NOMO-1 (cell line): ENCODE measurements around the gene IQGAP2.
A peak's percentile ranks its signal among the peaks of the same experiment; 100 is the strongest.

Experiments used
- DNase-seq, 2 experiments: peaks; one replicate each; lab custom pipeline; 2025; ENCODE audit not compliant: unreplicated experiment in 2 of 2; lab: John Stamatoyannopoulos, UW

IQGAP2 gene

DNA sequence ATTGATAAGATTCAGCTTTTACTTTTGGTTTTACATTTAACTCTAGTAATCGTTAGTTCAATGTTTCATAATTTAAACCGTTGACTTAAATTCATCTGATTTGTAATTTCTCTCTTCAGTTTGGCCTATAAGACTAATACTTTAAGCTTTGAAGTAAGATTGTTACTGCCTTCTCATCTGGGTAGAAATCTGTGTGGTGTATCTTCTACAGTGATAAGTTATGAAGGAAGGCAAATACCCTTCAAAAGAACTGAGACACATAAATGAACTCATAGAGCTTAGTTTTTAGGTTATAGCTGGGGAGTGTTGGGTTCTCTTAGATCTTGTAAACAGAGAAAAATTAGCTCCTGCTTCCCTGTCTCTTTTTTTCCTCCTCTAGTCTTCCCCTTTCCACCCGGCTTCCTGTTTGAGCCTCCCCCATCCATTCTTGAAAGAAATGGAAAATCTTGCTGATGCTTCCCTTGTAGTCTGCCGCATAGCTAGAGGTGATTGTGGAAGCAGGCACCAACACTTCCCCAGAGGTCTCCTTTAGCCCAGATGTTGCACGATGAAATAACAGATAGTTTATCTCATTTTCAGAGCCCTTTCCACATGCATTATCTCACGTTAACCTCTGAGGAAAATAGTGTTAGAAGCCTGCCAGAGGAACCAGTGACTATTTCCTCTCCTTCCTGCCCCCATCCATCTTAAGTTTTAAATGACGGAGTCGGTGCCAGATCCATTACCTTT, 222.2 kb downstream of the IQGAP2 start:
- DNase-seq = no peak

DNA sequence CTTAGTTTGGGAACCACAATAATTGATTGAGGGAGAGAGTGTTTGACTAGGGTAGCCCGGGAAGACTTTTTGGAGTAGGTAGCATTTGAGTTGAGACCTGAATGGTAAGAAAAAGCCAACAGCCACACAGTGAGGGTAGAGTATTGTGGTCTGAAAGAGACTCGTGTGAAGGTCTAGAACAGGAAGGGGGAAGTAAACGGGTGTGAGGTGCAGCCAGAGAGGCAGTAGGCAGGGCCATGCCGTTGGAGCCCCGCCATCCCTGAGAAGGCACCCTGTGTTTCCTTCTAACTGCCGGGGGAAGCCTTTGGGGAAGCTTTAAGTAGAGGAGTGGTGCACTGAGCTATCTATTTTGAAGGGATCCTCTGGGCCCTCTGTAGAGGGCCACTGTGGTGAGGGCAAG, 223.7 kb downstream of the IQGAP2 start:
- DNase-seq = no peak

DNA sequence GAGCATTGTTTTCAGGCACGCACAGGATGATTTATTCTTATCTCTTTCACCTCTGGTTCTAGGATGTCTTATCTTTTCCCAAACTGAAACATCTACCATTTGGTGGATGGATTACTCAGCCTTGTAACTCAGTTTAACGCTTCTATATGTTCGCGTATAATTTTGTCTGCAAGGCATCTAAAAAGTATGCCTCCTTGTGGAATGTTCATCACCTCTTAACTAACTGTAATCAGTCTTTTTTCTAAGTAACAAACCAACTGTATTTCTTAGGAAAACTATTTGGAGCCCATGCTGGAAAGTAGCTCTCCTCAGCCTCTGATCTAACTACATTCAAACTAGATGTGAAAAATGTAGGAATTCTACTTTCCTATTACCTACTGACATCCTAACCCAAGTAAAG, 231.6 kb downstream of the IQGAP2 start:
- DNase-seq = no peak

DNA sequence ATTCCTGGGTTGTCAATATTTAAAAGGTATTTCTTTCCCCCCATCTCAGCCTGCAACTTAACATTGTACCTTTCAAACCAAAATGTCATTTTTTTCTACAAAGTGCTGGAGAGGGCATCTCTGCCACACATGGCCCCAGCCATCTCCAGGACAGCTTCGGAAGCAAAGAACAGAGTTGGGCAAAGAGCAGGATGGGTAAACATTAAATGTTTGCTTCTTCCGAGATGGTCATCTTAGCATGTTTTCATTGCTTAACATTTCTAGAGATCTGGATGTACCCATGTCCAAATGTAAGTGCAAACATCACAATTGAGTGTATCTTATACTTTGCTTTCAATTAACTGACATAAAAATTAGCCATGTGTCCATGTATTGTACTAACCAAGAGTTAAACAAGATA, 234.4 kb downstream of the IQGAP2 start:
- DNase-seq = no peak

DNA sequence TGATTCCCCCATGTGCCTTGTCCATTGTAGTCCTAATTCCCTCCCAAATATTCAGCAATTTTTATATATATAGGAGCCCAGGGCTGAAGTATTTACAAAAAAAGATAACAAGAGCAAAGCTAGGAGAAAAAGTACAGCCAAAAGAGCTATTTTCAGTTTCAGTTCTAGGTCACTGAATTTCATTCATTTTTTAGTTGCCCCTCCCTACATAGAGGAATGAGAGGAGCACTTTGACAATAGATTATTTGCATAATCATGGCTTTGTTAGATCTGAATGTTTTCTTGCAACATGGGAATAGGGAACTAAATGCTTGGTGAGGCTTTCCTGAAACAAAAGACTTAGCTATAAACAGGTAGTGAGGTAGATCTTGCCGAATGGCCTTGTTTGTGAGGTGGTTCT, 235.4 kb downstream of the IQGAP2 start:
- peak; percentile 19 to 34 for DNase-seq

DNA sequence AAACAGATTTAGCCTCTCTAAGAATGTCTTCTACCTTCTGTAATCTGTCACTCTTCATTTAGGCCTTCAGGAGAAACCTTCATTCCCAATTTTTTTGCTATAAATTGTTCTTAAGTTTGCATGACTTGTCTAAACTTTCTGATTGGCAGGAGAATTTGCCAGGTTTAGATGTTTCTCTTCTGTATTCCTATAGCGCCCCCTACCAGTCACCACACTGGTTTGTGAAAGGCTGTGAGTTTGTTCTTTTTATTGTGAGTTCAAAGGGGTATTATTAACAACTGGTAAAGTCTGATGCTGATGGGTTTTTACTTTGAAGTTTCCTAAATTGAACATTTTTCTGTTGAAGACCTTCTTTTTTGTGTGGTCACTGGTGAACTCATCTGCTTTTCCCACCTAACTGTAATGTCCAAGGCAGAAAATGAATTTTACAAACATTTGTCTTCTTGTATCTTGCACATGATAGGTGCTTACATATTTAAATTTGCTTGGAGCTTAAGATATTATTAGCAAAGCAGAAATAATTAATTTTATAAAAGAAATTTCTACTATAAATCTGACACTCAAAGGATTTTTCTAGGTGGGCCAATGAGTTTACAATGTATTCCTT, 238.5 kb downstream of the IQGAP2 start:
- peak; percentile 8 to 51 for DNase-seq

DNA sequence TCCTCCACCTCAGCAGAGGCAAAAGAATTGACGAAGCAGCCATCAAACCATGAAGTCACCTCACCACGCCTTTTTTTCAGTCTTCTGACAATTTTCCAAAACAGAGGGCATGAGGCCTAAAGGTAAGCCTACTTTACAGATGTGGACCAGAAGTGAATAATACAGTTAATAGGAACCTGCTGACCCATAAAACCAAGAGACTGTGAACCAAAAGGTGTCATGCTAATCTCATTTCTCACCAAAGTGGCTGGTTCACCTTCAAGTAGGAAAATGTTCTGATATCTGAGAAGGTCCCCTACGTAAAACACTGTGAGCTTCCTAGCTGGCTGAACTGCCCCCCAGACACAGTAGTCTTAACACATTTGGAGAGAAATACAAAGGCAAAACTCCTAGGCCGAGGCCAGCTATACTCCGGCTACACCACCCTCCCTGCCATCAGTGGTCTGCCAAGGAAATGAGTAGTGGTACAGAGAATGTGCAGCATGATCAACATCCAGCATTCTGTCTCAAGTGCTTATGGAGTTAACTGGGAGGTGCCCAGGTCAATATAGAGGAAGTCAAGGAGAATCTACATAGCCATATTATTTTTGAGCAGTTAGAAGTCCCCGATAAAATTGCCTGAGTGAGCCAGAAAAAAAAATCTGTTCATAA, 239.4 kb downstream of the IQGAP2 start:
- no peak for DNase-seq

DNA sequence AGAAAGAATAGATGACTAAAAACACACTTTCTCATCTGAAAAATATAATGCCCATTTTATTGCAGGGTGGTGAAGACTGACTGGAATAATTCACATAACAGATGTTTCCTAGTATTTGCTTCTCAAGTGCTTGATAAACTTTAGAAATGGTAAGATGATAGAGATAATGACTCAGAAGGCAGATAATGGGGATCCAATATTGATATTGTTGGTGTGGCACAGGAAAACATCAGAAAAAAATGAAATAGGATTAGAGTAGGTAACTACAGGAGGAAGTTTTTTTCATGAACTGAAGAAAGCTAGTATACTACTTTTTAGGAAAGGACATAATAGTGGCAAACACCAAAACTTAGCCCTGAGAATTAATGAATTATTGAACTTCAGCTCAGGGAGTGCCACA, 240.3 kb downstream of the IQGAP2 start:
- DNase-seq = no peak

DNA sequence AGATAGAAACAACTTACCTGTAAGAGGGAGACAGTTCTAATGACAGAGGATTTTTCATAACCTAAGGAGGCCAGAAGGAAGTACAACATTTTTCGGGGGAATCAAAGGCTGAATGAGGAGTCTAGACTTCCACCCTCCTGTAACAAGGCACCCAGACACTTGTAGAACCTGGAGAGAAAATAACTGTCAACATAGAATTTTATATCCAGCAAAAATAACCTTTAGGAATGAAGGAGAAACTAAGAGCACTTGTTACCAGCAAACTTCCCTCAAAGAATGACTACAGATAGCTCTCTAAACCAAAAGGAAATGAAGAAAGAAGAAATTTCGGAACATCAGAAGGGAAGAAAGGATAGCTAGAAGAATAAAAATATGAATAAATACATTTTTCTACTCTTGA, 246.1 kb downstream of the IQGAP2 start:
- no peak for DNase-seq

DNA sequence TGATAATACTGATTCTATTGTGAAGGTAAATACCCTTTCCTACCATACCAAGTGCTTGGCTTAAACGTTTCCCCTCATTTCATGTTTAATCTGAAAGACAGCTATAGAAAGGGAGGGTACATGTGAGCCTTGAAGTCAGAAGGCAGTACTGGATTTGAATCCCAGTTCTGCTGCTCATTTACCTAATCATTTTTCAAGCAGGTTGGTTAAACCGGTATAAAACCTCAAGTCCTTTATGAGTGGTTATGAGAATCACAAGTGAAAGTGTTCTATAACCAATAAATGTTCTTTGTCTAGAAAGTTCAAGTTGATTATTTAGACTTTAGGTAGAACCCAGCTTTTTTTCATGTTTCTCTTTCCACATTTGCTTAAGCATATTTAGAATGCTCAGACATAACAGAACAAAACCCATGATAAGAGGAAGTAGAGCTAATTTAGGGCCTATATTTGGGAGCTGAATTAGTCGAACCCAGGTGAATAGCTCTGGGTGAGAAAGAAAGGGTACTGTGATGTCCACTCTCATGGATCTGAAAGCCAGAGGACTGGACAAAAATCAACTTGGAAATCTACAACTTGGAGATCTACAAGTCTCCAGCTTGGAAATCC, 249.8 kb downstream of the IQGAP2 start:
- DNase-seq = no peak

DNA sequence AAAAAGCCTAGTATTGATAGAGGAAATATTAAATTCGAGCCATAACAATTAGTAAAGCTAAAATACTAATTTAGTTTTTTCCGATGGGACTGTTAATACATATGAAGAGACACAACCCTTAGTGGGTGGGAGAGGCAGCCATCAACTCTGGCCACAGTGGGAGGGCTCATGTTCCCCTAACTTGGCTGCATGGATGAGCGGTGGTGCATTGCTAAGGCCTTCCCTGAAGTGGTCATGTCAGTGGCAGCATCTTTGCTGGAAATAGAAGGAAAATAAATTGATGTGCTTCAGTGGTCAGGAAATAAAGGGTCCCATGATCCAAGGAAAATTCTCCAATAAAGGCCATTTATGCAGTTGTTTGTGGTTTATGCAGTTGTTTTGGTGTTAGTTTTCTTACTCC, 254.0 kb downstream of the IQGAP2 start:
- no peak for DNase-seq

DNA sequence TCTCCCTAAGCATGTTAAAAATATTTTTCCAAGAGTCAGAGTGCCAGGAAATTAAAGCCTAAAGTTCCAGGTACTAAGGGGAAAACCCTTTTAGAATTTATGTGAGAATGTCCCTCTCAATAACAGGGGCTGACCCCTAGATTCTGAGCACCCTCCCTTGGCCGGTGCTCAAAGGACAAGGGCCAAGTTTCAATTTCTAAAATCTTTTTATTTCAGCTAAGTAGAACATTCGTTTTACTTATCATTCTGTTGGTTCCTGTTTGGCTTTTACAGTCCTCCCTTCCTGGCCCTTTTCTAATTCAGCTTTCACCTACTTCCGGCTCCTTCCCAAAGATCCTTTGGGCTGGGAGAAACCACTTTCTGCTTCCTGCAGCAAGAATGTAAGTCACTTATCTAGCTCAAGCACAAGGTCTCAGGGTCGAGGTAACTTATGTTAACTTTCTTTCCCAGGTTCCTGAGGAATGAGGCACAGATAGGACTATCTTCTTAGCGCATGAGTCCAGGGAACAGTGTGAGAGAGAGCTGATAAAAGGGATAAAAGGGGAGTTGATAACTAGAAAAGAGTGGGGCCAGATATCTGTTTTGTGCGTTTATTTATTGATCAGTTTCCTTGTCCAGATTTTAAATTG, 254.7 kb downstream of the IQGAP2 start:
- no peak for DNase-seq

DNA sequence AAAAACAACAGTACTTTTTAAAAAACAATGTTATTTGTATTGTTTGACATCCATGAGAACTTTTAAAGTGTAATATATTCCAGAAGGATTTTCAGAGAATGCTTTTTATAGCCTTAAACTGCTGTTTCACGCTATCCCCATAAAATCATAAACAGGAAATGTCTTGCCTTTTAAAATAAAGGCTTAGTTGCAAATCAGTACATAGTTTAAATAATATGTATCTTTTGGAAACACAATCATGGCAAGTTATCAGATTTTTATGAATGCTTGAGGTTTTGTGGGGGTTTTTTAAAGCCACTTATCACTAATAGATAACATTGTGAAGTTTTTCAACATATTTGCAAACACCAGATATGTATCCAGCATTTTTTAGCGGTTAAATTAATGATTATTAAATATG, 257.3 kb downstream of the IQGAP2 start:
- no peak for DNase-seq

DNA sequence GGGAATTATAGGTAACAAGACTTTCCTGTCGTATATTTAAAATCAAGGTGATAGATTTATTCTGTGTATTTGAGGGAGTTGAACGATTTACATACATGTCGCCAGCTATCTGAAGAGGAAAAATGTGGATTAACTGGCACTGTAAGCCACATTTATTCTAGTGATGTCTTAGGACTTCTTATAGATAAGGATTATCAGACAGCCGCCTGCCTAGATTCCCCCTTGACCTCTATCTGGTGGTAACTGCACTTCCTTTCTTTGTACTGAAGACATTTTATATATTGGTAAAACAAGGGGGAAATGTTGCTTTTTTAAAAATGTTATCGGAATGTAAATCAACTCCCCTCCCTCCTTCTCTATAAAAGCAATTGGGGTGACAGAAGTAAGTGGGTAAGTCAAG, 259.4 kb downstream of the IQGAP2 start:
- DNase-seq = no peak

DNA sequence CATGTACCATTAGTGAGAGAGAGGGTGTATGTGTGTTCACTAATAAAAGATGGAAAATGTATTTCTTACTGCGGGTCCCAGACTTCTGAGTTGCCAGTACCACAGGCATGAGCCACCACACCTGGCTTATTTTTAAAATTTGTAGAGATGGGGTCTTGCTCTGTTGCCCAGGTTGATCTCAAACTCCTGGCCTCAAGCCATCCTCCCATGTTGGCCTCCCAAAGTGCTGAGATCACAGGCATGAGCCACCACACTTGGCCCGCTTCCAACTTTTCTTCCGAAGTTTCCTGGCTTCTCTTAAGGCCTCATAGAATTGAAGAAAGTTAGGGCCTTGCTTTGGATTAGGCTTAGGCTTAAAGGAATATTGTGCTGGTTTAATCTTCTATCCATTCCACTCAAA, 260.5 kb downstream of the IQGAP2 start:
- no peak for DNase-seq

DNA sequence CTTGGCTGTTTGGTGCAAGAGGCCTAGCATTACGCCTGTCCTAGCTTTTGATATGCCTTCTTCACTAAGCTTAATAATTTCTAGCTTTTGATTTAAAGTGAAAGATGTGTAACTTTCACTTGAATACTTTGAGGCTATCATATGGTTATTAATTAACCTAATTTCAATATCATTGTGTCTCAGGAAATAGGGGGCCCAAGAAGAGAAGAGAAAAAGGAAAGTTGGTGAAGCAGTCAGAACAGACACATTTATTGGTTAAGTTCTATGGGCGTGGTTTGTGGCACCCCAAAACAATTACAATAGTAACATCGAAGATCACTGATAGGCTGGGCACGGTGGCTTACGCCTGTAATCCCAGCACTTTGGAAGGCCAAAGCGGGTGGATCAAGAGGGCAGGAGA, 261.0 kb downstream of the IQGAP2 start:
- no peak for DNase-seq

DNA sequence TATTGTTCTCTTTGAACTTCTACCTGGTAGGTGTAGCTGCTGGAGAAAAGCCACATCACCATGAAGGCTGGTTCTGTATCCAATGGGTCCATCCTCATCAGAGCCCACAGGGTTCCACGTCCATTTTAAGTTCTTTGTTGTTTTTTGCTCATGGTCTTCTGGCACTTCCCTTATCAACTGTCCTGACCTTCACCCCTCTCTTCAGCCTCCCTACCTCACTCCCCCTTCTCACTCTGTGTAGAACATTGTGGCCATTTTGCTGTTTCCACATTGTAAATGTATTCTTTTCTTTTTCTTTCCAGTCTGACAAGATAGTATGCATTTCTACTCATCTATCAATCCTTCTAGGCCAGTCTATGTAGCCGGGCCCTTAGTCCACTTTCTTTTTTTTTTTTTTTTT, 264.4 kb downstream of the IQGAP2 start:
- no peak for DNase-seq

DNA sequence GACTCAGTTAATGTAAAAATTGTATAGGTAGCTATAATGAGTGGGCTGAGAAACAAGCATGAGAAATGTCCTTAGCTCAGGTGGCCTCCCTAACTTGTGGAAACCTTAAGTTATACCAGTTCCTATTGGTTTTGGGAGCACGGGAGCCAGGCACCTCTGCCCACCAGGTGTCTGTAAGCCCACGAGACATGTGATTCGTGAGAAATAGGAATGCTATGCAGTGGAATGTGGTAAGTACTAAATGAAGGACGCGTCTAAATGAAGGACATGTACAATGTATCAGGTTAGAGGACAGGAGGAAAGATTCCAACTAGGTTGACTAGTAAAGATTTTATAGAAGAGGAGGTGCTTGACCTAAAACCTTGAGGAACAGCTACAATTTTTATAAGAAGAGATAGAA, 266.2 kb downstream of the IQGAP2 start:
- DNase-seq = no peak

DNA sequence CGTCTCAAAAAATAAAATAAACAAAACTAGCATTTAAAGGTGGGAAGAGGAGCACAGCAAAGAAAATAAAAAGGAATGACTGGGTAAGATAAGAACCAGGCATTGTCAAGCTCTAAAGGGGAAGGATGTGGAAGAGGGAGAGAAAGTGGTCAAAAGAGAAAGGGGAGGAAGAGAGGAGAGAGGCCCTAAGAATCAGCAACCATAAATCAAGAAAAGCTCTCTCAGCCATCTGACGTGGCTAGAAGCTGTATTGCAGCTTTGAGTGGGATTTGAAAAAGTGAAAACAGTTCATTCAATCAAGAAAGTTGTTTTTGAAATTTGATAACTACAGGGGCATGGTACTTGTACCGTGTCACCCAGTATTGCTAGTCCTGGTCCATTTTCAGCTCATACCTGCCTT, 267.4 kb downstream of the IQGAP2 start:
- no peak for DNase-seq

DNA sequence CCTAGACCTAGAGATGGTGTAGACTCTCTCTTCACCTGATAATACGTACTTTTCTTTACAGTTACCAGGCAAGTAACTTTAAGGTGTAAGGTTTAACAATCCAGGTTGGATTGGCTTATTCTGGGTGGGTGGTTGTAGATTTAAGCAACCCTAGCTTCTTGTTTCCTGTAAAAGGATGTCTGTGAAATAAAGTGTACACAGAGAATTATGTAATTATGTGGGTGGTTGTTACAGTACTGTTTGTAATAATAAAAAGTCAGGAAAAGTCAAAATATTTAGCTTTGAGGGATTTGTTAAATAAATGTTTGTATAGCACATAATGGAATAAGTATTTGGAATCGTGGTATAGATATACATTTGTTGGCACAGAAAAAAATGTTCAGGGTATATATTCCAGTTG, 269.2 kb downstream of the IQGAP2 start:
- DNase-seq = no peak

DNA sequence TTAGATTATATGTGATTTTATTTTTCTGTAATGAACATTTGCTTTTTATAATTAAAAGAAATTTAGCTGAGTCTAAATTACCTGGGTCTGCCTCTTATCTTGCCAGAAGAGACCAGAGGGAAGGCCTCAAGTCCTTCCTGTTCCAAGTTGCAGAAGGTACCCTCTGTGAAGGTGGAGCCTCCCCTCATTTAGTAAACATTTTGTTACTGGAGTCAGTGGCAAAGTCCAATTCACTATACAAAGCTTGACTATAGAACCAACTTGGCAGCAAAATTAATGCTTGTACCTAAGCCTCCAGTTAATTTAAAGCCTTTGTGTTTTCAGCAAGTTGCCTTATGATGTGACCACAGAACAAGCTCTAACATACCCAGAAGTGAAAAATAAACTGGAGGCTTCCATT, 270.0 kb downstream of the IQGAP2 start:
- no peak for DNase-seq
